B cell (primary cell): ENCODE results near the gene VOPP1.

Source experiments
- CTCF ChIP-seq: fragments of 200-600 bp; IDR thresholded peaks from one replicate; pipeline ENCODE4 v1.8.0; 2022; ENCODE audit warnings: antibody characterized with exemption, mild to moderate bottlenecking
- EZH2 ChIP-seq: IDR thresholded peaks from 2 replicates; pipeline ENCODE4 v1.6.1; 2012; ENCODE audit warnings: borderline replicate concordance, low read depth, mild to moderate bottlenecking, moderate library complexity, low read length; ENCODE audit not compliant: insufficient read depth, poor library complexity, severe bottlenecking

- TF ChIP-seq CTCF (no peak), EZH2 (no peak)
These were observed 145.6 kb downstream of the VOPP1 start for GRCh38 chr7:55426676-55427075.
